B cell (primary cell): ENCODE measurements around the gene SGPL1. TPM values are rescaled to one million over a fixed set of nuclear protein-coding genes. Genes with fewer than 3 reads are reported as not detected.

Experiments
- ATAC-seq: fragments of 200-7000 bp; cut with Tn5 transposase; one replicate; pipeline ENCODE4 v1.10.0; 2021; ENCODE audit warnings: low read depth, mild to moderate bottlenecking, moderate number of reproducible peaks, moderate library complexity
- CTCF ChIA-PET: fragments of 350-600 bp; sonication (Branson Sonifier 250); formaldehyde crosslinking; loops from one replicate; lab custom pipeline; 2021; ENCODE audit warnings: antibody characterized with exemption, inconsistent platforms; lab: Charles Lee
- POLR2A ChIA-PET: fragments of 350-600 bp; sonication (Branson Sonifier 250); formaldehyde crosslinking; loops from one replicate; lab custom pipeline; 2021; ENCODE audit warnings: antibody characterized with exemption; lab: Charles Lee
- DNase-seq: peaks from one replicate; pipeline ENCODE4 v3.0.0; 2013
- H2AFZ ChIP-seq: 2 replicates; pipeline ENCODE4 v1.6.1; 2012; ENCODE audit warnings: mild to moderate bottlenecking, low read depth, low read length; ENCODE audit not compliant: insufficient read depth, poor library complexity, severe bottlenecking
- H3K27ac ChIP-seq, 2 donors: 1 replicate in 1 of 2; 2 replicates in 1 of 2; pipeline ENCODE4 v1.5.1; 2012 to 2013; ENCODE audit warnings: low read length in 2 of 2, mild to moderate bottlenecking in 2 of 2, moderate library complexity in 1 of 2
- H3K27me3 ChIP-seq, 4 experiments: fragments of 200-600 bp in 1 of 4; sonication (generic) in 1 of 4; replicated peaks in 1 of 4; 1 replicate in 2 of 4; 2 replicates in 2 of 4; pipeline versions ENCODE4 v1.6.1 to v1.7.0; 2013 to 2016; ENCODE audit warnings: low read length in 3 of 4, mild to moderate bottlenecking in 2 of 4, mixed read lengths in 1 of 4, moderate library complexity in 1 of 4; ENCODE audit not compliant: insufficient read depth in 4 of 4, control insufficient read depth in 3 of 4; ENCODE audit errors: control extremely low read depth in 1 of 4
- H3K36me3 ChIP-seq, 2 experiments: replicated peaks in 1 of 2; 1 replicate in 1 of 2; 2 replicates in 1 of 2; pipeline versions ENCODE4 v1.6.1 to v1.7.1; 2013; ENCODE audit warnings: low read length in 1 of 2; ENCODE audit not compliant: insufficient read depth in 2 of 2, control insufficient read depth in 1 of 2; ENCODE audit errors: control extremely low read depth in 1 of 2, extremely low read depth in 1 of 2
- H3K4me1 ChIP-seq, 2 donors: fragments of 200-600 bp in 1 of 2; sonication (generic) in 1 of 2; 1 replicate in 1 of 2; 2 replicates in 1 of 2; pipeline versions ENCODE4 v1.5.1 to v1.6.1; 2013 to 2017; ENCODE audit warnings: low read length in 2 of 2; ENCODE audit not compliant: control insufficient read depth in 2 of 2, insufficient read depth in 2 of 2
- H3K4me2 ChIP-seq: replicated peaks from 2 replicates; pipeline ENCODE3; 2012; ENCODE audit warnings: mild to moderate bottlenecking, low read depth, low read length; ENCODE audit not compliant: poor library complexity, severe bottlenecking
- H3K4me3 ChIP-seq, 5 experiments: fragments of 200-600 bp in 1 of 5; sonication (generic) in 1 of 5; 1 replicate in 3 of 5; 2 replicates in 2 of 5; pipeline versions ENCODE4 v1.5.1 to v1.7.0; 2011 to 2016; ENCODE audit warnings: low read length in 4 of 5, mild to moderate bottlenecking in 4 of 5, low read depth in 2 of 5, control low read depth in 1 of 5, moderate library complexity in 1 of 5; ENCODE audit not compliant: insufficient read depth in 1 of 5; ENCODE audit errors: control extremely low read depth in 1 of 5, extremely low read depth in 1 of 5
- H3K79me2 ChIP-seq: fragments of 200-600 bp; sonication (generic); one replicate; pipeline ENCODE4 v1.6.0; 2016; ENCODE audit warnings: low read length; ENCODE audit not compliant: control insufficient read depth, insufficient read depth
- H3K9ac ChIP-seq: fragments of 200-600 bp; sonication (generic); 2 replicates; pipeline ENCODE4 v1.6.1; 2017; ENCODE audit warnings: mild to moderate bottlenecking, low read length, moderate library complexity
- H3K9me3 ChIP-seq, 3 donors: one replicate each; pipeline versions ENCODE4 v1.6.1 to v1.7.1; 2013; ENCODE audit warnings: low read length in 2 of 3; ENCODE audit not compliant: control insufficient read depth in 2 of 3, insufficient read depth in 1 of 3; ENCODE audit errors: control extremely low read depth in 1 of 3
- H4K20me1 ChIP-seq: 2 replicates; pipeline ENCODE4 v1.6.0; 2012; ENCODE audit warnings: mild to moderate bottlenecking, low read length; ENCODE audit not compliant: insufficient read depth, control insufficient read depth, poor library complexity, severe bottlenecking
- H3K27ac Mint-ChIP-seq: one replicate; pipeline ENCODE4 v1.8.0; 2021; ENCODE audit warnings: mixed read lengths
- H3K27me3 Mint-ChIP-seq: one replicate; pipeline ENCODE4 v1.8.0; 2021; ENCODE audit warnings: mixed read lengths
- H3K4me1 Mint-ChIP-seq: one replicate; pipeline ENCODE4 v1.8.0; 2021; ENCODE audit warnings: mixed read lengths
- H3K4me3 Mint-ChIP-seq: one replicate; pipeline ENCODE4 v1.8.0; 2021; ENCODE audit warnings: mixed read lengths
- H3K9me3 Mint-ChIP-seq: one replicate; pipeline ENCODE4 v1.8.0; 2022; ENCODE audit warnings: mixed read lengths; ENCODE audit not compliant: insufficient read depth
- EZH2 ChIP-seq: IDR thresholded peaks from 2 replicates; pipeline ENCODE4 v1.6.1; 2012; ENCODE audit warnings: borderline replicate concordance, low read depth, mild to moderate bottlenecking, moderate library complexity, low read length; ENCODE audit not compliant: insufficient read depth, poor library complexity, severe bottlenecking
- WGBS: methylation state at CpG from one replicate; pipeline ENCODE4 v1.1.5; 2013; ENCODE audit warnings: missing lambda C conversion rate; ENCODE audit not compliant: insufficient coverage; 5-methylcytosine and 5-hydroxymethylcytosine counted together
- intact Hi-C: fragments of 100-400 bp; cut with micrococcal nuclease; formaldehyde crosslinking; loops from one replicate; pipeline ENCODE4 v1.10.0; 2022
- polyA plus RNA-seq: library from polyadenylated mRNA; depleted of rRNA; stranded (reverse); fragments of >200 nt; gene quantifications from 2 replicates; pipeline ENCODE4 v1.2.3, GENCODE V29; 2012
- total RNA-seq, 2 donors: library from RNA; stranded (reverse); fragments of 120-200 nt in 1 of 2; gene quantifications; 1 replicate in 1 of 2; 2 replicates in 1 of 2; pipeline versions ENCODE4 v1.2.3 to v1.2.4, GENCODE V29; 2013 to 2022
- TF ChIP-seq, protein P1 (sequence below): fragments of 200-600 bp; IDR thresholded peaks from one replicate; pipeline ENCODE4 v1.8.0; 2022; ENCODE audit warnings: antibody characterized with exemption, mild to moderate bottlenecking

The SGPL1 gene
- total and polyA plus RNA-seq, 2 donors (not counting 1 experiment from before 2014, with no cell fraction given), result 9.1 to 46.2 TPM

DNA sequence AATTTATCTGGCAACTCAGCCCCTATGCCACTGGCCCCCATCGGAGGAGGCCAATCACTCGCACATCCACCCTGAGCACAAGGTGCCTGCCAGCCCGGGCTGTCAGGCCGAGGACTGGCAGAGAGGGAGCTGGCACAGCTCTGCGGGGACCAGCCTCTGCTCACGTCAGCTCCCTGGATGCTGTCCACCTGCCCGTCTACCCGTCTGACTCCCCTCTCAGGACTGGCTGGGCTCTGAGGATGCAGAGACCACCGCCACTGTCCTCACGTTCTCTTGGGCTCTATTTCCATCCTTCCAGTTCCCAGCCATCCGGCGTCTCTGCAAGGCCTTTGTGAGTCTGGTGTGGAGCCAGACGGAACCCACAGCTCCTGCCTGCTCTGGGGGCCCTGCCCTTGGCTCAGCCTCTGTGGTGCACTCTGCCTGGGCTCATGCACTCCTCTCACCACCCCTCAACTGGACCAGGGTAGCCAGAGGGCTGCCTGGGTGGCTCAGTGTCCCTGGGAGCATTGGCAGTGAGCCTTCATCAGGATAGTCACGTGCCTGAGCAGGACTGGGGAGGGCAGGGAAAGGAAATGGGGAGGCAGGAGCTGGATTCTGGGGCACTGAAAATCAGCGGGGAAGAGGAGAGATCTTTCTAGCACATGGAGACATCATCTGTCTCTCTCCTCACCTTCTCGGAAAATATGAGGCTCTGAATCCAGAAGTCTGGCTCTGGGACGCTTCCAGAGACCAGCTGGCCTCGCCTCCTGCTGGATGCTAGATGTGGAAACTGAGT, 110.7 kb downstream of the SGPL1 start:
- Mint-ChIP-seq H3K27me3 (peaks cover 21% of the 10 kb centered on the region), H3K27ac (no peak overlapping the region), H3K9me3 (no peaks in the 10 kb centered on the region), H3K4me3 (no peak overlapping the region), H3K4me1 (peaks cover 6% of the 10 kb centered on the region)
- H3K4me2 ChIP-seq, result no peak overlapping the region
- no peak for DNase-seq
- ChIA-PET CTCF (interaction anchor here (2.4 kb wide), 1 partner anchor 359 kb away, joined by 11 read pairs; no protein-coding TSS in a partner anchor), POLR2A (no interaction called here)
- H3K4me1 ChIP-seq, result no peaks in the 10 kb centered on the region
- 86% methylated on average over 16 of the region's 18 CpGs for WGBS
- peaks cover 0 to 3% (median 0%) of the 10 kb centered on the region in 4 experiments for H3K27me3 ChIP-seq
- H2AFZ ChIP-seq, result no peak overlapping the region
- TF ChIP-seq, protein P1, sequence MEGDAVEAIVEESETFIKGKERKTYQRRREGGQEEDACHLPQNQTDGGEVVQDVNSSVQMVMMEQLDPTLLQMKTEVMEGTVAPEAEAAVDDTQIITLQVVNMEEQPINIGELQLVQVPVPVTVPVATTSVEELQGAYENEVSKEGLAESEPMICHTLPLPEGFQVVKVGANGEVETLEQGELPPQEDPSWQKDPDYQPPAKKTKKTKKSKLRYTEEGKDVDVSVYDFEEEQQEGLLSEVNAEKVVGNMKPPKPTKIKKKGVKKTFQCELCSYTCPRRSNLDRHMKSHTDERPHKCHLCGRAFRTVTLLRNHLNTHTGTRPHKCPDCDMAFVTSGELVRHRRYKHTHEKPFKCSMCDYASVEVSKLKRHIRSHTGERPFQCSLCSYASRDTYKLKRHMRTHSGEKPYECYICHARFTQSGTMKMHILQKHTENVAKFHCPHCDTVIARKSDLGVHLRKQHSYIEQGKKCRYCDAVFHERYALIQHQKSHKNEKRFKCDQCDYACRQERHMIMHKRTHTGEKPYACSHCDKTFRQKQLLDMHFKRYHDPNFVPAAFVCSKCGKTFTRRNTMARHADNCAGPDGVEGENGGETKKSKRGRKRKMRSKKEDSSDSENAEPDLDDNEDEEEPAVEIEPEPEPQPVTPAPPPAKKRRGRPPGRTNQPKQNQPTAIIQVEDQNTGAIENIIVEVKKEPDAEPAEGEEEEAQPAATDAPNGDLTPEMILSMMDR, result no peak
- no peak for TF ChIP-seq EZH2
- H3K9me3 ChIP-seq, result no peaks in the 10 kb centered on the region
- no peak overlapping the region for H3K4me3 ChIP-seq
- no peaks in the 10 kb centered on the region for H3K36me3 ChIP-seq
- no peak overlapping the region for H3K27ac ChIP-seq
- no peaks in the 10 kb centered on the region for H3K79me2 ChIP-seq
- intact Hi-C loops, result no loop called here
- no peaks in the 10 kb centered on the region for H4K20me1 ChIP-seq
- no peak for ATAC-seq
- H3K9ac ChIP-seq, result no peak overlapping the region
